ENCODE data around the gene KDM4C.

DNA sequence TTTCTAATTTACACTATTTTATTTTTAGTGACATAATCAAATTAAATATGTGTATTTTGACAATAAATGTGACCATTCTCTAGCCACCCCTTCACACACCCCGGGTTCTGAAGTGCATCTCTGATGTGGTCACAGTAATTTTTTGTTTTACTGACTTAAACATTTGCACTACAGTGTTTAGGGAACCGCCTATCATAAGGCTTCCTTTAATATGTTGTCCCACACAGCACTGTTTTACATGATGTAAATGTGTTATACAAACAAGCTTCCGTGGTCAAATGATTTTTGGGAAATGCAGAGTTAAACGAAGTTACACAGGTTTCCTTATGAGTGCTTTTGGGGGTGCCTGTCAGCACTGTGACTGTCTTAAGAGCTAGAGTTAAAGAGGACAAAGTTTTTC, 86.5 kb downstream of the KDM4C start:
- TF ChIP-seq, protein P1, sequence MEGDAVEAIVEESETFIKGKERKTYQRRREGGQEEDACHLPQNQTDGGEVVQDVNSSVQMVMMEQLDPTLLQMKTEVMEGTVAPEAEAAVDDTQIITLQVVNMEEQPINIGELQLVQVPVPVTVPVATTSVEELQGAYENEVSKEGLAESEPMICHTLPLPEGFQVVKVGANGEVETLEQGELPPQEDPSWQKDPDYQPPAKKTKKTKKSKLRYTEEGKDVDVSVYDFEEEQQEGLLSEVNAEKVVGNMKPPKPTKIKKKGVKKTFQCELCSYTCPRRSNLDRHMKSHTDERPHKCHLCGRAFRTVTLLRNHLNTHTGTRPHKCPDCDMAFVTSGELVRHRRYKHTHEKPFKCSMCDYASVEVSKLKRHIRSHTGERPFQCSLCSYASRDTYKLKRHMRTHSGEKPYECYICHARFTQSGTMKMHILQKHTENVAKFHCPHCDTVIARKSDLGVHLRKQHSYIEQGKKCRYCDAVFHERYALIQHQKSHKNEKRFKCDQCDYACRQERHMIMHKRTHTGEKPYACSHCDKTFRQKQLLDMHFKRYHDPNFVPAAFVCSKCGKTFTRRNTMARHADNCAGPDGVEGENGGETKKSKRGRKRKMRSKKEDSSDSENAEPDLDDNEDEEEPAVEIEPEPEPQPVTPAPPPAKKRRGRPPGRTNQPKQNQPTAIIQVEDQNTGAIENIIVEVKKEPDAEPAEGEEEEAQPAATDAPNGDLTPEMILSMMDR (optimal IDR thresholded peaks at IDR 0.05 in 1 of 3, IDR thresholded peaks at IDR 0.05 in 1 of 3, conservative IDR thresholded peaks at IDR 0.05 in 1 of 3; ENCODE audit: extremely low read depth in 1 of 3, insufficient read depth in 2 of 3, low read length in 3 of 3), result no peak
- TF ChIP-seq EZH2 (IDR thresholded peaks at IDR 0.05; ENCODE audit: low read length), result no peak
